OCI-LY7 (cell line): ENCODE measurements around the gene LPIN1. TPM values are rescaled to one million over a fixed set of nuclear protein-coding genes. Genes with fewer than 3 reads are reported as not detected.

Experiments
- BruUV-seq: library from RNA; stranded (reverse); fragments of 400-500 nt; replicated peaks from 2 replicates; lab custom pipeline; 2021; lab: Mats Ljungman, UMichigan
- CTCF ChIA-PET: fragments of 300-600 bp; sonication (Branson Sonifier 250); formaldehyde crosslinking; loops from one replicate; lab custom pipeline; 2022; ENCODE audit warnings: antibody characterized with exemption; ENCODE audit not compliant: unreplicated experiment; lab: Charles Lee
- POLR2A ChIA-PET: fragments of 300-600 bp; sonication (Branson Sonifier 250); formaldehyde crosslinking; loops from one replicate; lab custom pipeline; 2022; ENCODE audit warnings: antibody characterized with exemption; lab: Charles Lee
- DNase-seq: peaks from one replicate; pipeline ENCODE4 v3.0.0-alpha.2; 2015; ENCODE audit warnings: low spot score
- H2AFZ ChIP-seq: fragments of 200-600 bp; sonication (generic), shearing (Covaris generic); 2 replicates; pipeline ENCODE4 v1.6.1; 2014; ENCODE audit warnings: mild to moderate bottlenecking, antibody characterized with exemption, low read length, moderate library complexity
- H3K27ac ChIP-seq: fragments of 200-600 bp; sonication (generic); 2 replicates; pipeline ENCODE4 v1.5.1; 2014; ENCODE audit warnings: mixed run types, low read depth, mild to moderate bottlenecking, moderate library complexity, low read length, inconsistent platforms; ENCODE audit not compliant: poor library complexity, severe bottlenecking
- H3K36me3 ChIP-seq: fragments of 200-600 bp; sonication (generic); 2 replicates; pipeline ENCODE4 v1.6.1; 2014; ENCODE audit warnings: mild to moderate bottlenecking, antibody characterized with exemption, low read length, moderate library complexity, mixed read lengths; ENCODE audit not compliant: insufficient read depth
- H3K4me1 ChIP-seq: fragments of 200-600 bp; sonication (generic); 2 replicates; pipeline ENCODE4 v1.5.1; 2014; ENCODE audit warnings: mild to moderate bottlenecking, low read length; ENCODE audit not compliant: insufficient read depth, poor library complexity, severe bottlenecking
- H3K4me2 ChIP-seq: fragments of 200-600 bp; sonication (generic); 2 replicates; pipeline ENCODE4 v1.6.1; 2014; ENCODE audit warnings: mild to moderate bottlenecking, low read length
- H3K4me3 ChIP-seq: fragments of 200-600 bp; sonication (generic); 2 replicates; pipeline ENCODE4 v1.5.1; 2014; ENCODE audit warnings: mild to moderate bottlenecking, low read depth, low read length; ENCODE audit not compliant: poor library complexity, severe bottlenecking
- H3K79me2 ChIP-seq: fragments of 200-600 bp; sonication (generic); 2 replicates; pipeline ENCODE4 v1.6.1; 2016; ENCODE audit warnings: low read depth, mild to moderate bottlenecking, low read length, moderate library complexity, mixed read lengths; ENCODE audit not compliant: insufficient read depth
- H3K9me2 ChIP-seq: fragments of 200-600 bp; sonication (generic); 2 replicates; pipeline ENCODE4 v1.6.1; 2016; ENCODE audit warnings: mild to moderate bottlenecking, low read length, mixed read lengths; ENCODE audit not compliant: insufficient read depth
- H3K9me3 ChIP-seq: fragments of 200-600 bp; sonication (generic); 2 replicates; pipeline ENCODE4 v1.6.1; 2014; ENCODE audit warnings: mild to moderate bottlenecking, mixed run types, low read length, mixed read lengths
- H4K20me1 ChIP-seq: fragments of 200-600 bp; sonication (generic); 2 replicates; pipeline ENCODE4 v1.6.1; 2014; ENCODE audit warnings: mild to moderate bottlenecking, antibody characterized with exemption, low read length, moderate library complexity, mixed read lengths; ENCODE audit not compliant: insufficient read depth
- CTCF ChIP-seq: fragments of 200-600 bp; sonication (generic); conservative IDR thresholded peaks from 2 replicates; pipeline ENCODE4 v1.5.1; 2014; ENCODE audit warnings: mild to moderate bottlenecking, antibody characterized with exemption, low read length, moderate library complexity, mixed read lengths
- EZH2phosphoT487 ChIP-seq: fragments of 200-600 bp; sonication (generic); IDR thresholded peaks from 2 replicates; pipeline ENCODE4 v1.6.1; 2018; ENCODE audit warnings: low read depth, borderline replicate concordance, mild to moderate bottlenecking, mixed run types, antibody characterized with exemption, low read length, moderate library complexity, mixed read lengths
- intact Hi-C: fragments of 100-400 bp; cut with micrococcal nuclease; formaldehyde crosslinking; loops from one replicate; pipeline ENCODE4 v1.10.0; 2022; ENCODE audit not compliant: unreplicated experiment
- total RNA-seq, 2 experiments: library from RNA; depleted of rRNA in 1 of 2; stranded (reverse); fragments of >200 nt in 1 of 2; shearing (Covaris generic) in 1 of 2; gene quantifications; 2 replicates each; pipeline ENCODE4 v1.2.3, GENCODE V29; 2014 to 2022

The LPIN1 gene
- total RNA-seq, 2 experiments from 2014 or later, result 56.9 to 70.2 TPM

- Histone ChIP-seq H3K79me2 (no peaks in the 10 kb centered on the region; the same call in 1 of the 2 replicates), H3K27ac (no peak overlapping the region), H3K9me3 (no peaks in the 10 kb centered on the region), H3K4me1 (peaks cover 5% of the 10 kb centered on the region), H3K9me2 (no peaks in the 10 kb centered on the region), H3K4me2 (no peak overlapping the region), H4K20me1 (no peaks in the 10 kb centered on the region), H3K4me3 (no peak overlapping the region), H3K36me3 (peaks cover 82% of the 10 kb centered on the region), H2AFZ (no peak overlapping the region)
- intact Hi-C loops, result no loop called here
- CTCF ChIA-PET, result no interaction called here
- TSS peak; percentile 24 for BruUV-seq
- TF ChIP-seq EZH2phosphoT487 (no peak), CTCF (no peak)
- POLR2A ChIA-PET, result interaction anchor here (1.1 kb wide), 1 partner anchor 17 kb away, joined by 5 read pairs; no protein-coding TSS in a partner anchor
- no peak for DNase-seq
These were observed 21.3 kb downstream of the LPIN1 start for GRCh38 chr2:11767779-11768178.

DNA sequence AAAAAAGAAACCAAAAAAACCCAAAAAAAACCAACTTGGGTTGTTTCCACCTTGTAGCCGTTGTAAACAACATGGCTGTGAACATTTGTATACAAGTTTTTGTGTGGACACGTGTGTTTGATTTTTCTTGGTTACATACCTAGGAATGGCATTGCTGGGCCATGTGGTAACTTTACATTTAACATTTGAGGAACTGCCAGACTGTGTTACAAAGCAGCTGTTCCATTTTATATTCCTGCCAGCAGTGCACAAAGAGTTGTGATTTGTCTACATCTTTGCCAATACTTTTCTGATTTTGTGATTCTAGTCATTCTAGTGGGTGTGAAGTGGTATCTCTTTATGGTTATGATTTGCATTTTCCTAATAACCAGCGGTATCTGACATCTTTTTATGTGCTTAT is 22.5 kb downstream of the LPIN1 start:
- peaks cover 89% of the 10 kb centered on the region for H3K36me3 ChIP-seq
- intact Hi-C loops, result no loop called here

More for the DNA sequence above, 22.5 kb downstream of the LPIN1 start:
- H3K4me2 ChIP-seq, result no peak overlapping the region
- H3K4me3 ChIP-seq, result no peak overlapping the region
- BruUV-seq, result no TSS peak
- H3K9me2 ChIP-seq, result no peaks in the 10 kb centered on the region
- H4K20me1 ChIP-seq, result no peaks in the 10 kb centered on the region
- H3K79me2 ChIP-seq, result no peaks in the 10 kb centered on the region
- peaks cover 5% of the 10 kb centered on the region for H3K4me1 ChIP-seq
- H3K9me3 ChIP-seq, result no peaks in the 10 kb centered on the region
- no peak for DNase-seq
- ChIA-PET CTCF (no interaction called here), POLR2A (no interaction called here)
- TF ChIP-seq EZH2phosphoT487, result no peak
- TF ChIP-seq CTCF, result no peak
- H3K27ac ChIP-seq, result no peak overlapping the region
- no peak overlapping the region for H2AFZ ChIP-seq
